DOHH2 (cell line): ENCODE measurements around the gene TAP2.
A peak's percentile ranks its signal among the peaks of the same experiment; 100 is the strongest.

ENCODE experiments used
- H3F3A ChIP-seq: fragments of 200-600 bp; sonication (generic), shearing (Covaris generic); 2 replicates; pipeline ENCODE4 v1.6.0; 2016; ENCODE audit warnings: antibody characterized with exemption, mild to moderate bottlenecking; ENCODE audit not compliant: control insufficient read depth, insufficient read depth
- H3K27ac ChIP-seq: fragments of 200-600 bp; sonication (generic); 2 replicates; pipeline ENCODE4 v1.5.1; 2014; ENCODE audit warnings: low read depth, mild to moderate bottlenecking, low read length, moderate library complexity
- H3K27me3 ChIP-seq: fragments of 200-600 bp; sonication (generic); 2 replicates; pipeline ENCODE4 v1.6.1; 2014; ENCODE audit warnings: mild to moderate bottlenecking, low read length, mixed read lengths; ENCODE audit not compliant: control insufficient read depth
- H3K36me3 ChIP-seq: fragments of 200-600 bp; sonication (generic); 2 replicates; pipeline ENCODE4 v1.6.1; 2014; ENCODE audit warnings: mild to moderate bottlenecking, low read length, moderate library complexity, mixed read lengths; ENCODE audit not compliant: control insufficient read depth
- H3K4me1 ChIP-seq: fragments of 200-600 bp; sonication (generic); 2 replicates; pipeline ENCODE4 v1.6.1; 2014; ENCODE audit warnings: mild to moderate bottlenecking, low read length, mixed read lengths; ENCODE audit not compliant: control insufficient read depth
- H3K4me2 ChIP-seq: fragments of 200-600 bp; sonication (generic); 2 replicates; pipeline ENCODE4 v1.6.0; 2014; ENCODE audit warnings: mild to moderate bottlenecking, low read length, moderate library complexity
- H3K4me3 ChIP-seq: fragments of 200-600 bp; sonication (generic); 2 replicates; pipeline ENCODE4 v1.5.1; 2014; ENCODE audit warnings: mild to moderate bottlenecking, low read length, mixed read lengths
- H3K79me2 ChIP-seq: fragments of 200-600 bp; sonication (generic); 2 replicates; pipeline ENCODE4 v1.6.1; 2014; ENCODE audit warnings: mild to moderate bottlenecking, low read length, mixed read lengths; ENCODE audit not compliant: control insufficient read depth
- H3K9me2 ChIP-seq: fragments of 200-600 bp; sonication (generic); replicated peaks from 2 replicates; pipeline ENCODE4 v1.6.1; 2014; ENCODE audit warnings: mild to moderate bottlenecking, low read length, mixed read lengths; ENCODE audit not compliant: control insufficient read depth
- H3K9me3 ChIP-seq: fragments of 200-600 bp; sonication (generic); 2 replicates; pipeline ENCODE4 v1.6.1; 2014; ENCODE audit warnings: antibody characterized with exemption, low read length, mixed read lengths; ENCODE audit not compliant: control insufficient read depth, insufficient read depth
- H4K20me1 ChIP-seq: fragments of 200-600 bp; sonication (generic); 2 replicates; pipeline ENCODE4 v1.6.0; 2014; ENCODE audit warnings: low read depth, mild to moderate bottlenecking, antibody characterized with exemption, low read length, moderate library complexity; ENCODE audit not compliant: control insufficient read depth, insufficient read depth
- CTCF ChIP-seq: fragments of 200-600 bp; sonication (generic); IDR thresholded peaks from one replicate; pipeline ENCODE4 v1.5.1; 2014; ENCODE audit warnings: antibody characterized with exemption, mild to moderate bottlenecking, low read depth, low read length; ENCODE audit not compliant: poor library complexity, severe bottlenecking
- EZH2phosphoT487 ChIP-seq: fragments of 200-600 bp; sonication (generic); IDR thresholded peaks from 2 replicates; pipeline ENCODE4 v1.6.1; 2017; ENCODE audit warnings: borderline replicate concordance, mild to moderate bottlenecking, antibody characterized with exemption, low read length, moderate library complexity, mixed read lengths

Gene TAP2

GRCh38 chr6:32838114-32838958 is at the start of gene TAP2:
Gene TAP2, minus strand, starts transcription at chr6:32838739. Its CDS starts 506 bp downstream, at chr6:32838233.
- TF ChIP-seq CTCF: peak; percentile 90
- no peak for TF ChIP-seq EZH2phosphoT487
- peaks cover 60% of the 10 kb centered on the region for H3K36me3 ChIP-seq
- H3K4me2 ChIP-seq: peak within 1 kb of the TSS; percentile 75
- H4K20me1 ChIP-seq: no peaks in the 10 kb centered on the region
- H3K4me3 ChIP-seq: peak within 1 kb of the TSS; percentile 74
- H3K9me3 ChIP-seq: no peaks in the 10 kb centered on the region
- H3K9me2 ChIP-seq: no peaks in the 10 kb centered on the region
- H3K4me1 ChIP-seq: peaks cover 31% of the 10 kb centered on the region
- peak within 1 kb of the TSS; percentile 28 for H3K27ac ChIP-seq
- 0 out of 2 replicates have a peak, but pooled peaks cover 4% of the 10 kb centered on the region for H3F3A ChIP-seq
- no peaks in the 10 kb centered on the region for H3K27me3 ChIP-seq
- H3K79me2 ChIP-seq: peaks cover 19% of the 10 kb centered on the region

DNA sequence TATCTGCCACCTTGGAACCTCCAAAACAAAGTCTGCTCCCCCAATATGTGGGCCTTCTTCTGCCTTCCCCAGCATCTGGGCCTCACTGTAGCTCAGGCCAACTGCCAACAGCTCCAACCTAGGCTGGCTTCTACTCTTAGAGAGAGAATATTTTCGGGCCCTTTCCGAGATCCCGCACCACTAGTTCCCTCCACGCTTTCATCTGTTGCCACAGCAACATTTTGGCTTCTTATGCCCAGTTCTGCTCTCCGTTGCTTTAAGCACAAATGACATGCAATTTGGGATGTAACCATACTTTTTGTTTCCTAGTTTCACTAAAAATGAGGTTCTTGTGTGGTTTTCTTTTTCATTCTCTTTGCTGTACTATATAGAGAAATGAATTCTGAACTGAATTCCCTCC is 49.1 kb upstream of the TAP2 start:
- Histone ChIP-seq H3K4me1 (peaks cover 64% of the 10 kb centered on the region), H3K9me3 (no peaks in the 10 kb centered on the region), H4K20me1 (no peaks in the 10 kb centered on the region), H3K27ac (no peak overlapping the region), H3K4me2 (no peak overlapping the region), H3F3A (peaks cover 14% of the 10 kb centered on the region), H3K27me3 (no peaks in the 10 kb centered on the region), H3K79me2 (no peaks in the 10 kb centered on the region), H3K9me2 (no peaks in the 10 kb centered on the region), H3K36me3 (no peaks in the 10 kb centered on the region), H3K4me3 (no peak overlapping the region)
- no peak for TF ChIP-seq CTCF
- no peak for TF ChIP-seq EZH2phosphoT487

GRCh38 chr6:32886681-32887383 is 48.3 kb upstream of the TAP2 start:
- H3K36me3 ChIP-seq: no peaks in the 10 kb centered on the region
- no peaks in the 10 kb centered on the region for H4K20me1 ChIP-seq
- TF ChIP-seq CTCF (no peak), EZH2phosphoT487 (no peak)
- H3K27me3 ChIP-seq: no peaks in the 10 kb centered on the region
- no peak overlapping the region for H3K4me3 ChIP-seq
- H3K9me3 ChIP-seq: no peaks in the 10 kb centered on the region
- no peaks in the 10 kb centered on the region for H3K9me2 ChIP-seq
- no peak overlapping the region for H3K27ac ChIP-seq
- H3K4me1 ChIP-seq: peaks cover 63% of the 10 kb centered on the region
- H3K79me2 ChIP-seq: no peaks in the 10 kb centered on the region
- peaks cover 14% of the 10 kb centered on the region for H3F3A ChIP-seq
- no peak overlapping the region for H3K4me2 ChIP-seq
